NCI-H2196 (cell line): ENCODE results near the gene C20orf96.

Experiments used
- DNase-seq: peaks from one replicate; lab custom pipeline; 2025; ENCODE audit not compliant: unreplicated experiment; lab: John Stamatoyannopoulos, UW

Gene C20orf96

GRCh38 chr20:312067-312466 is 21.5 kb upstream of the C20orf96 start:
- no peak for DNase-seq

GRCh38 chr20:311609-312008 is 21.1 kb upstream of the C20orf96 start:
- no peak for DNase-seq

- DNase-seq = no peak
Observed at GRCh38 chr20:310645-311044, 20.1 kb upstream of the C20orf96 start.

- DNase-seq = peak; percentile 19
Observed at GRCh38 chr20:309841-310644, 19.5 kb upstream of the C20orf96 start.

GRCh38 chr20:309306-309840 is 18.8 kb upstream of the C20orf96 start:
- no peak for DNase-seq

GRCh38 chr20:308427-309038 is 18.0 kb upstream of the C20orf96 start:
- no peak for DNase-seq

- no peak for DNase-seq
Observed at GRCh38 chr20:305745-306144, 15.2 kb upstream of the C20orf96 start.

- no peak for DNase-seq
Observed at GRCh38 chr20:301886-302848, 11.6 kb upstream of the C20orf96 start.

GRCh38 chr20:300345-300990 is 9.9 kb upstream of the C20orf96 start:
- no peak for DNase-seq

- no peak for DNase-seq
Observed at GRCh38 chr20:298776-299391, 8.3 kb upstream of the C20orf96 start.

- peak; percentile 66 for DNase-seq
Observed at GRCh38 chr20:297925-298775, 7.6 kb upstream of the C20orf96 start.

GRCh38 chr20:297098-297924 is 6.8 kb upstream of the C20orf96 start, which contains the start of gene ZCCHC3:
ZCCHC3 (plus strand) TSS chr20:297570; CDS start chr20:297587, 17 bp downstream.
- DNase-seq = peak; percentile 92

GRCh38 chr20:295804-296203 is 5.3 kb upstream of the C20orf96 start:
- DNase-seq = no peak

GRCh38 chr20:294602-295001 is 4.1 kb upstream of the C20orf96 start:
- no peak for DNase-seq

- no peak for DNase-seq
Observed at GRCh38 chr20:289693-290083, 862 bp downstream of the C20orf96 start.

GRCh38 chr20:288956-289692 is 1.4 kb downstream of the C20orf96 start:
- peak; percentile 14 for DNase-seq

GRCh38 chr20:286508-286907 is 4.0 kb downstream of the C20orf96 start:
- no peak for DNase-seq

- no peak for DNase-seq
Observed at GRCh38 chr20:284172-284571, 6.4 kb downstream of the C20orf96 start.
